ENCODE data around the gene MCEMP1.
A peak's percentile ranks its signal among the peaks of the same experiment; 100 is the strongest.

MCEMP1 gene

DNA sequence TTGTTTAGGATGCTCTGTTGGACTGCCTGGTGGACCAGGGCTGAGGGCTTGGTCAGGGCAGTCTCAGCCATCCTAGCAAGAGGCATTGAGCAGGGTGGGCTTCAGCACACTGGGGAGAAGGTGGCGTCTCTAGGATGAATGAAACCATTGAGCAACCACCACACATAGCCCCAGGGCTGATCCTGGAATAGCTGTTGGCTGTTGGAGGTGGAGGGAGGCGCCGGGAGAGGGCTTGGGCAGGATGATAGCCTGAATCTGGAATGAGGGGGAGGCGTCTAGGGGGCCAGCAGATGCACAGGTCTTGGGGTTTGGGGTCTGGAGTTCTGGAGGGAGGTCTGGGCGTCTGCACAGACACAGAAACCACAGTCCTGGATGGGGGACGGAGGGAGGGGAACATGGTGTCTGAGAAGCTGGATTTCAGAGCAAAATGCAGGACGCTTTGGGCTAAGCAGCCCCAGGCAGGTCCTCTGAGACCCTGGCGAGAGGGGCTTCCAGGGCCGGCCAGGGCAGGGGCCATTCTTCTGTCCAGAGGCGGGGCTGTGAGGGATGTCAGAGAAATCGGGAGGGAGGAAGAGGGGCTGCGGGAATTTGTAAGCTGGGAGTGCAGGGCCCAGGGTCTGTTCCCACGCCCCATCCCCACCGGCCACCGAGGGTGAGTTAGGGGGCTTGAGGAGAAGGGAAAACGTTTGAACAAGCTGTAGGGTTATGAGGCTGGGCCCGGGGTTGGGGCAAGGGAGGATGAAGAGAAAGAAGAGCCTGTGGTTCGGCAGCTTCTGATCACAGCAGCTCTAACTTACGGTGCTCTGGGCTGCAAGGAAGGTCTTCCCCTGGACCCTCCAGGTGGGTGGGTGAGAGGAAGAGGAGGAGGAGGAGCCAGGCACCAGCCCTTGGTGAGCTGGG, 8.9 kb downstream of the MCEMP1 start:
- Histone ChIP-seq H3K27ac (ENCODE audit: low read depth, low read length) (no peak overlapping the region), H3K4me1 (ENCODE audit: control insufficient read depth, insufficient read depth, low read length) (peaks cover 6% of the 10 kb centered on the region), H3K4me3 (ENCODE audit: low read depth, low read length) (peak overlapping the region; percentile 33), H3K36me3 (ENCODE audit: control insufficient read depth, insufficient read depth, low read length) (peaks cover 10% of the 10 kb centered on the region), H3K9me3 (ENCODE audit: control insufficient read depth, insufficient read depth, low read depth, low read length) (peaks cover 2% of the 10 kb centered on the region; the same call in 1 of the 2 replicates), H3K27me3 (ENCODE audit: control insufficient read depth, insufficient read depth, low read length) (peaks cover 3% of the 10 kb centered on the region; the same call in 1 of the 2 replicates), H3K9ac (ENCODE audit: low read length) (peak overlapping the region; percentile 33)

DNA sequence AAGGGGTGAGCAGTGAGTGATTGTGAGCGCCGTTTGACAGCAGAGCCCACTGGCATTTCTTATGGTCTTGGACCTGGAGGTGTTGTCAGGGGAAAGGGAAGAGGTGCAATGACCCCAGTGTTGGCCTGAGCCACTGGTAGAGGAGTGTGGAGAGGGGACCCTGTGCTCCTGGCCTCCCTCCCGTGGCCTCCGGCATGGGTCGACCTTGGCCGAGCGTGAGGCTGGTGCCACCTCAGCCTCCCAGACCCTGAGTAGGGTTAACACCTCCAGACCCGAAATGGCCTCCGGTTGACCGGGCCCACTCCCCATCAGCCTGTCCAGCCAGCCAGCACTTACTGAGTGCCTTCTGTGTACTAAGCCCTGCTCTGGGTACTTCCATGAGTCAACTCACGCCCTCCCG, 10.3 kb downstream of the MCEMP1 start:
- Histone ChIP-seq H3K9ac (ENCODE audit: low read length) (no peak overlapping the region), H3K4me1 (ENCODE audit: control insufficient read depth, insufficient read depth, low read length) (peaks cover 6% of the 10 kb centered on the region), H3K27me3 (ENCODE audit: control insufficient read depth, insufficient read depth, low read length) (peaks cover 13% of the 10 kb centered on the region; the same call in 1 of the 2 replicates), H3K9me3 (ENCODE audit: control insufficient read depth, insufficient read depth, low read depth, low read length) (peaks cover 8% of the 10 kb centered on the region; the same call in 1 of the 2 replicates), H3K36me3 (ENCODE audit: control insufficient read depth, insufficient read depth, low read length) (peaks cover 10% of the 10 kb centered on the region), H3K4me3 (ENCODE audit: low read depth, low read length) (no peak overlapping the region), H3K27ac (ENCODE audit: low read depth, low read length) (no peak overlapping the region)

DNA sequence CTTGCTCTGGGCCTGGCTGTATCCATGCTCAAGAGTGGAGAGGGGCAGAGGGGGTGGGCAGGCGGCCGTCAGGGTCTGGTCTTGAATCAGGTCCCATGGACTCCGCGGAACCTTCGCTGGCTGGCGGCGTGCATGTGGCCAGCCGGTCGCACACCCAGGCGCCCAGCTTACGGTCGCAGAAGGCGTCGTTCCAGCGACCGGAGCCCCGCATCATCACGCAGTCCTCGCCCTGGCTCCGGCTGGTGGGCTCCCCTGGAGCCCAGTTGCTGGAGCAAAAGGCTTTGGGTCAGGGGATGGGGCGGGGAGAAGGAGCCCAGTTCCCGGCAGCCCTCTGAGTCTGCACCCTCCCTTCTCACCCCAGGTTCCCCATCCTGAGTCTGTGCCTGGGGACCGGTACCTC, 12.3 kb downstream of the MCEMP1 start:
- no peak overlapping the region for H3K9ac ChIP-seq (ENCODE audit: low read length)
- peaks cover 6% of the 10 kb centered on the region for H3K4me1 ChIP-seq (ENCODE audit: control insufficient read depth, insufficient read depth, low read length)
- peaks cover 25% of the 10 kb centered on the region; the same call in 1 of the 2 replicates for H3K27me3 ChIP-seq (ENCODE audit: control insufficient read depth, insufficient read depth, low read length)
- H3K9me3 ChIP-seq (ENCODE audit: control insufficient read depth, insufficient read depth, low read depth, low read length), result peaks cover 8% of the 10 kb centered on the region; the same call in 1 of the 2 replicates
- H3K27ac ChIP-seq (ENCODE audit: low read depth, low read length), result no peak overlapping the region
- H3K36me3 ChIP-seq (ENCODE audit: control insufficient read depth, insufficient read depth, low read length), result no peaks in the 10 kb centered on the region
- H3K4me3 ChIP-seq (ENCODE audit: low read depth, low read length), result no peak overlapping the region

DNA sequence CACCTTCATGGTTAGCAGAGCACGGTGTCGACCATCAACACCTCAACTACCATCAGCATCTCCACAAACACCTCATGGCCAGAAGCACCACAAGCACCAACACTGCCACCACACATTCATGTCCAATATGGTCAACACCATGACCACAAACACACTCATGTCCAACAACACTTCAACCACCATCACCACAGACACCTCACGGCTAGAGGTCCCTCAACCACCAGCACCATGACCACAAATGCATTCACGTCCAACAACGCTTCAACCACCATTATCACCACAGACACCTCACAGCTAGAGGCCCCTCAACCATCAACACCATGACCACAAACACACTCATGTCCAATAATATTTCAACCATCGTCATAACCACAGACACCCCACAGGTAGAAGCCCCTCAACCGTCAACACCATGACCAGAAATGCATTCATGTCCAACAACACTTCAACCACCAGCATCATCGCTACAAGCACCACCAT, 13.9 kb downstream of the MCEMP1 start:
- Histone ChIP-seq H3K27me3 (ENCODE audit: control insufficient read depth, insufficient read depth, low read length) (peaks cover 36% of the 10 kb centered on the region; the same call in 1 of the 2 replicates), H3K4me3 (ENCODE audit: low read depth, low read length) (no peak overlapping the region), H3K4me1 (ENCODE audit: control insufficient read depth, insufficient read depth, low read length) (no peaks in the 10 kb centered on the region), H3K9ac (ENCODE audit: low read length) (no peak overlapping the region), H3K9me3 (ENCODE audit: control insufficient read depth, insufficient read depth, low read depth, low read length) (peaks cover 8% of the 10 kb centered on the region; the same call in 1 of the 2 replicates), H3K27ac (ENCODE audit: low read depth, low read length) (no peak overlapping the region), H3K36me3 (ENCODE audit: control insufficient read depth, insufficient read depth, low read length) (no peaks in the 10 kb centered on the region)

DNA sequence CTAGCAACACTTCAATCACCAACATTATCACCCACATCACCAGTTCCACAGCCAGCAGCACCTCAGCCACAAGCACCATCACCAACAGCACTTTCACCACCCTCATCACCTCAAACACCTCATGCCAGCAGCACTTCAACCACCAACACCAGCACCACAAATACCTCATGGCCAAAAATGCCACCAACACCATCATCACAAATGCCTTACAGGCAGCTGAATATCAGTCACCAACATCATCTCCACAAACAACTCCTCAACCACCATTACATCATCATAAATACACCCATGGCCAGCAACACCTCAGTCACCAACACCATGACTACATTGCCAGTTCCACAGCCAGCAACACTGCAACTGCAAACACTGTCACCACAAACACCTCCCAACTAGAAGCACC, 14.6 kb downstream of the MCEMP1 start:
- no peak overlapping the region for H3K4me3 ChIP-seq (ENCODE audit: low read depth, low read length)
- no peaks in the 10 kb centered on the region for H3K4me1 ChIP-seq (ENCODE audit: control insufficient read depth, insufficient read depth, low read length)
- peaks cover 37% of the 10 kb centered on the region; the same call in 1 of the 2 replicates for H3K27me3 ChIP-seq (ENCODE audit: control insufficient read depth, insufficient read depth, low read length)
- no peak overlapping the region for H3K9ac ChIP-seq (ENCODE audit: low read length)
- no peaks in the 10 kb centered on the region for H3K36me3 ChIP-seq (ENCODE audit: control insufficient read depth, insufficient read depth, low read length)
- peaks cover 8% of the 10 kb centered on the region; the same call in 1 of the 2 replicates for H3K9me3 ChIP-seq (ENCODE audit: control insufficient read depth, insufficient read depth, low read depth, low read length)
- no peak overlapping the region for H3K27ac ChIP-seq (ENCODE audit: low read depth, low read length)

DNA sequence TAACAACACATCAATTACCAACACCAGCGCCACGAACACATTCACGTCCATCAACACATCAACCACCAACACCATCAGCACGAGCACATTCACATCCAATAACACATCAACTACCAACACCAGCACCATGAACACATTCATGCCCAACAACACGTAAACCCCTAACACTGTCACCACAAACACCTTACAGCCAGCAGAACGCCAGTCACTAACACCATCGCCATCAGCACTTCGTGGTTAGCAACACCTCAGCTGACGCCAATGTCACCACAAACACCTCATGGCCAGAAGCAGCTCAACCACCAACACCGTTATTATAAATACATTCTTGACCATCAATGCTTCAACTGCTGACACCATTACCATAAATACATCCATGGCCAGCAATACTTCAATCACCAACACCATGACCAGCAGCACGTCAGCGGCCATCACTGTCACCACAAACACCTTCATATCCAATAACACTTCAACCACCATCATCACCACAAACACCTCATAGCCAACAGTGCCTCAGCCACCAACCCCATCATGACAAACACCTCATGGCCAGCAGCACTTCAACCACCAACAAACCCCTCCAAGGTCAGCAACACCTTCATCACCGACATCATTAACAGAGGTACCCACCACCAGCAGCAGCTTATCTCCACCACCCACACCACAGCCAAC, 15.7 kb downstream of the MCEMP1 start:
- Histone ChIP-seq H3K9me3 (ENCODE audit: control insufficient read depth, insufficient read depth, low read depth, low read length) (peaks cover 8% of the 10 kb centered on the region; the same call in 1 of the 2 replicates), H3K36me3 (ENCODE audit: control insufficient read depth, insufficient read depth, low read length) (no peaks in the 10 kb centered on the region), H3K4me3 (ENCODE audit: low read depth, low read length) (no peak overlapping the region), H3K27me3 (ENCODE audit: control insufficient read depth, insufficient read depth, low read length) (peaks cover 48% of the 10 kb centered on the region; the same call in 1 of the 2 replicates), H3K4me1 (ENCODE audit: control insufficient read depth, insufficient read depth, low read length) (no peaks in the 10 kb centered on the region), H3K9ac (ENCODE audit: low read length) (no peak overlapping the region), H3K27ac (ENCODE audit: low read depth, low read length) (no peak overlapping the region)

DNA sequence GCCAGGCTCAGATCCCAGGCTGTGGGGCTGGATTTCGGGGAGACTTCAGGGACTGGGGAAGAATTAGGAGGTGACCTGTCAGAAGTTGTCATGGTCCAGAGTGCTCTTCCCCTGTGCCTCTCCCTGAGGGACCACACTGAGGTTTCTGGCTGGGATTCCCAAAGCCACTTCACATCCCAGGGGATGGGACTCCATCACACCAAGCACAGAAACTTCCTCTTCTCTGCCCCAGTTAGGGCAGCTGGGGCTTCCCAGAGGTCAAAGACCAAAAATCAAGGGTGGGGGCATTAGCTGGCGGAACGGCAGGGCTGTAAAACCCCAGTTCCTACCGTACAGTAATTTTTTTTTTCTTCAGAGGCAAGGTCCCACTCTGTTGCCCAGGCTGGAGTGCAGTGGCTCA, 17.6 kb downstream of the MCEMP1 start:
- no peaks in the 10 kb centered on the region for H3K36me3 ChIP-seq (ENCODE audit: control insufficient read depth, insufficient read depth, low read length)
- peaks cover 7% of the 10 kb centered on the region; the same call in 1 of the 2 replicates for H3K4me1 ChIP-seq (ENCODE audit: control insufficient read depth, insufficient read depth, low read length)
- no peak overlapping the region for H3K27ac ChIP-seq (ENCODE audit: low read depth, low read length)
- no peak overlapping the region for H3K4me3 ChIP-seq (ENCODE audit: low read depth, low read length)
- peaks cover 66% of the 10 kb centered on the region for H3K27me3 ChIP-seq (ENCODE audit: control insufficient read depth, insufficient read depth, low read length)
- peaks cover 8% of the 10 kb centered on the region; the same call in 1 of the 2 replicates for H3K9me3 ChIP-seq (ENCODE audit: control insufficient read depth, insufficient read depth, low read depth, low read length)
- H3K9ac ChIP-seq (ENCODE audit: low read length), result no peak overlapping the region

DNA sequence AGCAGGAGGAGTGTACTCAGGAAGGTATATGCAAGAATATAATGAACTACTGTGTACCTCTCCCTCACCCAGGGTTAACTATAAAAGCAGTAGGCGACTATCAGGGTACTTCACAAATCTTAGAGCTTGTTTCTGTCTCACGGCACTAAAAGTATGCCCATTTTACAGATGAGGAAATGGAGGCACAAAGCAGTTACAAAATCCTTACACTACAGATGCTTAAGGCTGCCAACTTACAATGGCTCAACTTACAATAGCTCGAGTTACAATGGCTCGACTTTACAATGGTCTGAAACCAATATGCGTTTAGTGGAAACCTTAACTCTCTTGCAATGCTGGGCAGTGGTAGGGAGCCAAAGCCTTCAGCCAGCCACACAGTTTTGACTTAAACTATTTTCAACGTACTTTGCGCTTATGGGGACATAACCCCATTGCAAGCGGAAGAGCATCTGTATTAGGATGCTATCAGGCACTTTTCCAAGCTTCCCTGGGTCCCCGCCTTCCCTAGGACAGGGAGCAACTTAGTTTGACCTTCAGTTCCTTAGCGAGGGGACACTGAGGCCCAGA, 20.9 kb downstream of the MCEMP1 start:
- H3K36me3 ChIP-seq (ENCODE audit: control insufficient read depth, insufficient read depth, low read length), result no peaks in the 10 kb centered on the region
- no peak overlapping the region for H3K27ac ChIP-seq (ENCODE audit: low read depth, low read length)
- no peak overlapping the region for H3K9ac ChIP-seq (ENCODE audit: low read length)
- H3K4me3 ChIP-seq (ENCODE audit: low read depth, low read length), result no peak overlapping the region
- H3K4me1 ChIP-seq (ENCODE audit: control insufficient read depth, insufficient read depth, low read length), result peaks cover 7% of the 10 kb centered on the region; the same call in 1 of the 2 replicates
- H3K27me3 ChIP-seq (ENCODE audit: control insufficient read depth, insufficient read depth, low read length), result peaks cover 54% of the 10 kb centered on the region
- H3K9me3 ChIP-seq (ENCODE audit: control insufficient read depth, insufficient read depth, low read depth, low read length), result no peaks in the 10 kb centered on the region

DNA sequence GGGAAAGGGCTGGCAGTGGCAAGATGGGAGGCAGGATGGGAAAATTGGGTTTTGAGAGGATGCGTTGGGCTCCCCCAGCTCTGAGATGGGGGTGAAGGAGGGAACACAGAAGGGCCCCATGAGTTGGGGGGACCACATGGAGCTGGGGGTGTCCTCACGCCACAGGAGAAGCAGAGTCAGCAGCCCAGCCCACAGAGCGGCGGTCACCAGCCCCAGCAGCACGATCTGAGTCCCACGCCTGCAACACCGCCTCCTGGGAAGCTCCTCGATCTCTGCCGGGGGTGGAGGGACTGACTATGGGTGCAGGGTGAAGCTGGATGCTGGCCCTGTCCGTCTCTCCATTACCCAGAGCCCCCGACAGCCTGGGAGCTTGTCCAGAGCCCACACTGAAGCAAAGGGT, 21.7 kb downstream of the MCEMP1 start:
- H3K4me3 ChIP-seq (ENCODE audit: low read depth, low read length), result 0 out of 2 replicates have a peak overlapping the region, but pooled peaks have one; percentile 18
- H3K9ac ChIP-seq (ENCODE audit: low read length), result no peak overlapping the region
- H3K4me1 ChIP-seq (ENCODE audit: control insufficient read depth, insufficient read depth, low read length), result peaks cover 7% of the 10 kb centered on the region; the same call in 1 of the 2 replicates
- no peak overlapping the region for H3K27ac ChIP-seq (ENCODE audit: low read depth, low read length)
- H3K36me3 ChIP-seq (ENCODE audit: control insufficient read depth, insufficient read depth, low read length), result no peaks in the 10 kb centered on the region
- no peaks in the 10 kb centered on the region for H3K9me3 ChIP-seq (ENCODE audit: control insufficient read depth, insufficient read depth, low read depth, low read length)
- peaks cover 55% of the 10 kb centered on the region for H3K27me3 ChIP-seq (ENCODE audit: control insufficient read depth, insufficient read depth, low read length)

DNA sequence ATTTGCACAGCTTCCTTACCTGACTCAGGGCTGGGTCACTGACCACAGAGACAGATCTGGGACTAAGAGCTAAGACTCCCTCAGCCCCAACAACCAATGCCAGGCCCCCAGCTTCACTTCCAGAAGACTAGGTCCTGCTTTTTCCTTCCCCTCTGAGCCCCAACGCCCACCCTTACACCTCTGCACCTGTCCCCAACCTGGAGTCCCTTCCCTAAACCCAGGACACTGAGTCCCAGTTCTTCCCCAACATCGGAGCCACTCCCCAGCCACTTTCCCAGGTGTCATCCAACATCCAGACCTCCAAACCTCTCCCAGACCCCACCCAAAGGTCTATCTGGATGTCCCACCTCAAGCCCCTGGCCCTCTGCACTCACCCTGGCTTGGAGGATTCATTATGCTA, 22.1 kb downstream of the MCEMP1 start:
- H3K27ac ChIP-seq (ENCODE audit: low read depth, low read length), result no peak overlapping the region
- H3K9me3 ChIP-seq (ENCODE audit: control insufficient read depth, insufficient read depth, low read depth, low read length), result no peaks in the 10 kb centered on the region
- peaks cover 59% of the 10 kb centered on the region for H3K27me3 ChIP-seq (ENCODE audit: control insufficient read depth, insufficient read depth, low read length)
- no peak overlapping the region for H3K4me3 ChIP-seq (ENCODE audit: low read depth, low read length)
- H3K9ac ChIP-seq (ENCODE audit: low read length), result no peak overlapping the region
- no peaks in the 10 kb centered on the region for H3K36me3 ChIP-seq (ENCODE audit: control insufficient read depth, insufficient read depth, low read length)
- H3K4me1 ChIP-seq (ENCODE audit: control insufficient read depth, insufficient read depth, low read length), result peaks cover 7% of the 10 kb centered on the region; the same call in 1 of the 2 replicates

All from HUES6 (cell line).